Measurements from ENCODE around the gene KRTAP10-2. TPM values are rescaled to one million over a fixed set of nuclear protein-coding genes. Genes with fewer than 3 reads are reported as not detected.
"Not testable (repeated sequence)": the region's sequence is repeated elsewhere in the genome, so short reads cannot be mapped to it uniquely, and the experiment has no call there.

Gene KRTAP10-2
- total RNA-seq, 2 experiments from 2014 or later, result not detected

DNA sequence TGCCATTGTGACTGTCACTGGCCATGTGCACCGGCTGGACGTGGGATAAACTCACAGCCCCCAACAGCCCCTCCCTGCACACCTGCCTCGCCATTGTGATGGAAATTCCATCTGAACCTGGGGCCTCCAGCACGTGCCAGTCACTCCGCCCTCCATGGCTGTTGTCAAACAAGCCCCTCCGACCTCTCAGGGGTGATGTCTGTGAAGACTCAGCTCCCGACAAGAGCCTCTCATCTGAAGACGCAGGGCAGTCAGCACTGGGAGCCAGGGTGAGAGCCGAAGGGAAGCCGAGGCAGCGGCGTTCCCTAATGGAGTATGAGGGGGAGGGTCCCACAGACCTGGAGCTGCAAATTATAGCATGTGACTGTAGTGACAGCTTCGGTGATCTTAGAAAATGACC is 1.4 kb upstream of the KRTAP10-2 start:
- intact Hi-C loops (cut with micrococcal nuclease), result no loop called here
- H3K36me3 Mint-ChIP-seq (ENCODE audit: low read depth), result peaks cover under 1% of the 10 kb centered on the region
- peaks cover 5% of the 10 kb centered on the region for H3K9me3 Mint-ChIP-seq
- POLR2A ChIA-PET, result no interaction called here
- TF ChIP-seq, protein P1, sequence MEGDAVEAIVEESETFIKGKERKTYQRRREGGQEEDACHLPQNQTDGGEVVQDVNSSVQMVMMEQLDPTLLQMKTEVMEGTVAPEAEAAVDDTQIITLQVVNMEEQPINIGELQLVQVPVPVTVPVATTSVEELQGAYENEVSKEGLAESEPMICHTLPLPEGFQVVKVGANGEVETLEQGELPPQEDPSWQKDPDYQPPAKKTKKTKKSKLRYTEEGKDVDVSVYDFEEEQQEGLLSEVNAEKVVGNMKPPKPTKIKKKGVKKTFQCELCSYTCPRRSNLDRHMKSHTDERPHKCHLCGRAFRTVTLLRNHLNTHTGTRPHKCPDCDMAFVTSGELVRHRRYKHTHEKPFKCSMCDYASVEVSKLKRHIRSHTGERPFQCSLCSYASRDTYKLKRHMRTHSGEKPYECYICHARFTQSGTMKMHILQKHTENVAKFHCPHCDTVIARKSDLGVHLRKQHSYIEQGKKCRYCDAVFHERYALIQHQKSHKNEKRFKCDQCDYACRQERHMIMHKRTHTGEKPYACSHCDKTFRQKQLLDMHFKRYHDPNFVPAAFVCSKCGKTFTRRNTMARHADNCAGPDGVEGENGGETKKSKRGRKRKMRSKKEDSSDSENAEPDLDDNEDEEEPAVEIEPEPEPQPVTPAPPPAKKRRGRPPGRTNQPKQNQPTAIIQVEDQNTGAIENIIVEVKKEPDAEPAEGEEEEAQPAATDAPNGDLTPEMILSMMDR (IDR thresholded peaks at IDR 0.05), result no peak
- CTCF ChIA-PET, result no interaction called here
- ATAC-seq (no peak), DNase-seq (no peak)
- peaks cover 19% of the 10 kb centered on the region for H3K4me1 Mint-ChIP-seq (ENCODE audit: low read depth)
- H3K27me3 Mint-ChIP-seq, result no peaks in the 10 kb centered on the region
- H3K27ac Mint-ChIP-seq, result no peak overlapping the region
- no peak overlapping the region for H3K4me3 Mint-ChIP-seq

DNA sequence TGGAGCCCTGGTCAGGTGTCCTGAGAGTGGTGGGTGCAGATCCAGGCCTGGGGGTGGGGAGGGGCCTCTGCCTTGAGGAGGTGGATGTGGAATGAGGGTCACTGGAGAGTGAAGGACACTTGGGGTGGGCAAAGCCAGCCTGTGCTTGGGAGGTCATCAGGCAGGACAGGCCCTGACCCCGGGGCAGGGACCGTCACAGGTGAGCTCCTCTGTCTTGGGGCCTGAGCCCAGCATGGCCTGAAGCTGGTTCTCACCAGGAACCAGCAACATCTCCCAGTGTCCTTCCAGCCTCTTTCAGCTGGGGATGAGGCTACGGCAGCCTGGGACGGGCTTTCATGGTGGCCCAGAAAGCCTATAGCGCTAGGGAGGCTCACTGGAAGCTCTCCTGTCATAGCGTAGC is 831 bp upstream of the KRTAP10-2 start:
- no peak for ATAC-seq
- intact Hi-C loops (cut with micrococcal nuclease), result no loop called here
- POLR2A ChIA-PET, result no interaction called here
- no peak for DNase-seq
- CTCF ChIA-PET, result no interaction called here
- H3K9me3 Mint-ChIP-seq, result peaks cover 11% of the 10 kb centered on the region
- no peak overlapping the region for H3K4me3 Mint-ChIP-seq
- H3K4me1 Mint-ChIP-seq (ENCODE audit: low read depth), result peaks cover 24% of the 10 kb centered on the region
- no peak overlapping the region for H3K27ac Mint-ChIP-seq
- peaks cover 6% of the 10 kb centered on the region for H3K36me3 Mint-ChIP-seq (ENCODE audit: low read depth)
- TF ChIP-seq, protein P1 (IDR thresholded peaks at IDR 0.05), result no peak
- H3K27me3 Mint-ChIP-seq, result no peaks in the 10 kb centered on the region

DNA sequence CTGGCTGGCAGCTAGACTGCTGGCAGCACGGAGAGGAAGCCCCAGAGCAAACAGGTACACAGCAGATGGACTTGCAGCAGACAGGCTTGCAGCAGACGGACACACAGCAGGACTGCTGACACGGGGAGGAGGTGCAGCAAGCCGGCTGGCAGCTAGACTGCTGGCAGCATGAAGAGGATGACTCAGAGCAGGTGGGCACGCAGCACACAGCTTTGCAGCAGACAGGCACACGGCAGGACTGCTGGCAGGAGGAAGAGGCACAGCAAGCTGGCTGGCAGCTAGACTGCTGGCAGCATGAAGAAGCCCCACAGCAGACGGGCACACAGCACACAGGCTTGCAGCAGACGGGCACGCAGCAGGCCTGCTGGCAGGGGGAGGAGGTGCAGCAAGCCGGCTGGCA is 498 bp downstream of the KRTAP10-2 start:
- ChIA-PET POLR2A (no interaction called here), CTCF (no interaction called here)
- intact Hi-C loops (cut with micrococcal nuclease), result no loop called here
- Mint-ChIP-seq H3K27ac (no peak overlapping the region), H3K27me3 (no peaks in the 10 kb centered on the region), H3K4me3 (no peak overlapping the region), H3K4me1 (ENCODE audit: low read depth) (peaks cover 28% of the 10 kb centered on the region), H3K36me3 (ENCODE audit: low read depth) (peaks cover 13% of the 10 kb centered on the region), H3K9me3 (peaks cover 18% of the 10 kb centered on the region)
- TF ChIP-seq, protein P1 (IDR thresholded peaks at IDR 0.05), result no peak
- no peak for DNase-seq
- no peak for ATAC-seq

DNA sequence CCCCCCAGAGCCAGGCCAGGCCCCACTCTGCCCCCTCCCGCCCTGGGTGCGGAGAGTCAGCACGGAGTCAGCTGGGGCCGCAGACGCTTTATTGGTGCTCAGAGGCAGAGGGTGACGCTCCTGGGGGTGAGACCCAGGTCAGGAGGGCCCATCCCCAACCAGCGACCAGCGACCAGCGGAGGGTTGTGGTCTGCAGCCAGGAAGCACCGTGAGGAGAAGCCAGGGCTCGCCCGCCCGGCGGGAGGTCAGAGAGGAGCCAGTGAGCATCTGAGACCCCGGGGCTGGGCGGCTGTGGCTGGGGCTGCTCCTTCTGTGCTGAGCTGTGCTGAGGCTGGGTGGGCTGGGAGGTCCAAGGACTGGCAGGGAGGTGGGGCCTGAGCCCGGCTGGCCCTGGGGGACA is 1.0 kb downstream of the KRTAP10-2 start:
- ATAC-seq; H3K27me3 Mint-ChIP-seq; H3K27ac Mint-ChIP-seq; CTCF ChIA-PET; intact Hi-C loops (cut with micrococcal nuclease); POLR2A ChIA-PET; H3K4me3 Mint-ChIP-seq; DNase-seq: not testable (repeated sequence)
- peaks cover 21% of the 10 kb centered on the region for H3K9me3 Mint-ChIP-seq
- H3K36me3 Mint-ChIP-seq (ENCODE audit: low read depth), result peaks cover 18% of the 10 kb centered on the region
- peaks cover 28% of the 10 kb centered on the region for H3K4me1 Mint-ChIP-seq (ENCODE audit: low read depth)

DNA sequence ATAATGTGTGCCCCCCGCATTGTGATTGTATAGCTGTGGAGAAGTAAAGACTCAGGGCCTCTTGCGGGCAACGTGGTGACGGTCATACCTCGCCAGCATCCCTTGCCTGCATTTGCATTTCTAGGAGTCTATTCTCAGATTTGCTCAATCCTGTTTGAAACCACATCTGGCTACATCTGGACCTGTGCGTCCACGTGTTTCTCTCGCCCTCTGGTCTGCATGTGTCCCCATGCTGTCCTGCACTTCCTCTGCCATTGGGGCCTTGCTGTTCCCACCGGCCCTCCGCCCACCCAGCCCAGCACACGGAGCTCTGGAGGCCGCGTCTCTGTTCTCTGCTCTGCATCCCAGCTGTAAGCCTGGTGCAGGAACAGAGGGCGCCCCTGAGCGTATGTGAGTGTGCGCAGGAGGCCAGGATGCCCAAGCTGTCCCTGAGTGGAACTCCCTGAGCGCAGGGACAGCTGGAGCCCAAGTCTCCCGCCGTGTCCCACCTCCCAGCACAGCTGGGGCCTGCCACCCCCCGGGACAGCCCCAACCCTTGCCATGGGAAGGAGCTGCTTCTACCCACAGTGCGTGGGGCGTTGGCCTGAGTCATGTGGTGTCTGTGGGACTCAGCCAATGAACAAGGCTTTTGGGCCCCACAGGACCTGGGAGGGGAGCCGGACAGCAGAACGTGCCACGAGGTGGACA is 1.6 kb downstream of the KRTAP10-2 start:
- Mint-ChIP-seq H3K27ac (no peak overlapping the region), H3K9me3 (peaks cover 22% of the 10 kb centered on the region), H3K4me1 (ENCODE audit: low read depth) (peaks cover 28% of the 10 kb centered on the region), H3K27me3 (no peaks in the 10 kb centered on the region), H3K36me3 (ENCODE audit: low read depth) (peaks cover 19% of the 10 kb centered on the region), H3K4me3 (no peak overlapping the region)
- ChIA-PET CTCF (no interaction called here), POLR2A (no interaction called here)
- intact Hi-C loops (cut with micrococcal nuclease), result no loop called here
- ATAC-seq (no peak), DNase-seq (no peak)
- TF ChIP-seq, protein P1 (IDR thresholded peaks at IDR 0.05), result no peak
